Suprapubic skin (tissue), 4 donors: Measurements from ENCODE around the gene MAP3K1. TPM values are rescaled to one million over a fixed set of nuclear protein-coding genes. Genes with fewer than 3 reads are reported as not detected.
"Not testable (repeated sequence)": the region's sequence is repeated elsewhere in the genome, so short reads cannot be mapped to it uniquely, and the experiment has no call there.

Experiments
- DNase-seq, 2 donors: peaks; one replicate each; pipeline ENCODE4 v3.0.0-alpha.2; 2019; ENCODE audit warnings: low spot score in 2 of 2
- H3K27ac ChIP-seq: fragments of 200-600 bp; sonication (generic); one replicate; pipeline ENCODE4 v1.5.1; 2019
- H3K27me3 ChIP-seq: fragments of 200-600 bp; sonication (generic); one replicate; pipeline ENCODE4 v1.5.1; 2019
- H3K36me3 ChIP-seq: fragments of 200-600 bp; sonication (generic); one replicate; pipeline ENCODE4 v1.5.1; 2019
- H3K4me1 ChIP-seq: fragments of 200-600 bp; sonication (generic); one replicate; pipeline ENCODE4 v1.5.1; 2019
- H3K4me3 ChIP-seq: fragments of 200-600 bp; sonication (generic); one replicate; pipeline ENCODE4 v1.5.1; 2019; ENCODE audit warnings: mild to moderate bottlenecking
- H3K9me3 ChIP-seq: fragments of 200-600 bp; sonication (generic); one replicate; pipeline ENCODE4 v1.5.1; 2019
- CTCF ChIP-seq, 2 donors: fragments of 200-600 bp in 1 of 2; fragments of 450-650 bp in 1 of 2; sonication (generic) in 1 of 2; IDR thresholded peaks; one replicate each; pipeline ENCODE4 v1.5.1; 2016 to 2019; ENCODE audit warnings: antibody characterized with exemption in 2 of 2, mild to moderate bottlenecking in 1 of 2, moderate library complexity in 1 of 2
- EP300 ChIP-seq: sonication (generic); formaldehyde crosslinking; IDR thresholded peaks from one replicate; pipeline ENCODE4 v1.6.1; 2017; ENCODE audit warnings: antibody characterized with exemption
- POLR2A ChIP-seq, 2 donors: fragments of 450-650 bp; IDR thresholded peaks; one replicate each; pipeline ENCODE4 v1.6.1; 2017; ENCODE audit warnings: antibody characterized with exemption in 2 of 2, mild to moderate bottlenecking in 2 of 2, moderate library complexity in 2 of 2
- POLR2AphosphoS5 ChIP-seq, 3 donors: sonication (generic); formaldehyde crosslinking; IDR thresholded peaks; one replicate each; pipeline ENCODE4 v1.6.1; 2017; ENCODE audit warnings: antibody characterized with exemption in 3 of 3
- WGBS: methylation state at CpG from one replicate; pipeline ENCODE4 v1.1.5; 2018; 5-methylcytosine and 5-hydroxymethylcytosine counted together
- total RNA-seq, 4 donors: library from RNA; depleted of rRNA; stranded (reverse); fragments of >200 nt; gene quantifications; one replicate each; pipeline ENCODE4 v1.1.0, GENCODE V29; 2016

MAP3K1 gene
- total RNA-seq, 4 donors from 2014 or later: 48.4 to 89.2 (median 61.1) TPM

GRCh38 chr5:56815658-56816545, 553 bp downstream of the MAP3K1 start:
- Histone ChIP-seq H3K4me1 (peaks cover 39% of the 10 kb centered on the region), H3K27me3 (no peaks in the 10 kb centered on the region)
- peak in 1 of 2 donors; percentile 72 for DNase-seq

GRCh38 chr5:56816546-56817081, 1.3 kb downstream of the MAP3K1 start:
- H3K36me3 ChIP-seq: no peaks in the 10 kb centered on the region
- peak overlapping the region; percentile 99 for H3K27ac ChIP-seq
- H3K4me1 ChIP-seq: peaks cover 41% of the 10 kb centered on the region
- peak; percentile 74 to 86 for DNase-seq
- TF ChIP-seq POLR2AphosphoS5 (IDR thresholded peaks at IDR 0.05): peak in 1 of 3 donors; percentile 45
- no peak for TF ChIP-seq EP300
- WGBS: under 1% methylated on average over 32 of the region's 43 CpGs
- no peaks in the 10 kb centered on the region for H3K9me3 ChIP-seq
- H3K27me3 ChIP-seq: no peaks in the 10 kb centered on the region
- H3K4me3 ChIP-seq: peak overlapping the region; percentile 79

More at GRCh38 chr5:56815658-56816545, 553 bp downstream of the MAP3K1 start:
- 0% methylated on average over 5 of the region's 116 CpGs for WGBS
- peak overlapping the region; percentile 79 for H3K4me3 ChIP-seq
- H3K27ac ChIP-seq: peak overlapping the region; percentile 99
- H3K36me3 ChIP-seq: no peaks in the 10 kb centered on the region
- TF ChIP-seq POLR2A (IDR thresholded peaks at IDR 0.05): peak in 1 of 2 donors; percentile 37
- TF ChIP-seq EP300: no peak
- TF ChIP-seq POLR2AphosphoS5 (IDR thresholded peaks at IDR 0.05): peak in 1 of 3 donors; percentile 41
- no peak for TF ChIP-seq CTCF (IDR thresholded peaks at IDR 0.05)
- no peaks in the 10 kb centered on the region for H3K9me3 ChIP-seq

- H3K27me3 ChIP-seq: no peaks in the 10 kb centered on the region
- no peak for DNase-seq
- peak overlapping the region; percentile 79 for H3K4me3 ChIP-seq
- WGBS: 25% methylated on average over 8 of the region's 8 CpGs
- no peaks in the 10 kb centered on the region for H3K36me3 ChIP-seq
- H3K27ac ChIP-seq: peak overlapping the region; percentile 99
- H3K4me1 ChIP-seq: peaks cover 46% of the 10 kb centered on the region
- no peaks in the 10 kb centered on the region for H3K9me3 ChIP-seq
- no peak for TF ChIP-seq CTCF (IDR thresholded peaks at IDR 0.05)
- TF ChIP-seq EP300: no peak
- no peak for TF ChIP-seq POLR2AphosphoS5 (IDR thresholded peaks at IDR 0.05)
- no peak for TF ChIP-seq POLR2A (IDR thresholded peaks at IDR 0.05)
These were observed 2.1 kb downstream of the MAP3K1 start for GRCh38 chr5:56817263-56818014.

GRCh38 chr5:56818450-56819037, 3.2 kb downstream of the MAP3K1 start:
- WGBS: 33% methylated on average over 3 of the region's 3 CpGs
- Histone ChIP-seq H3K4me1 (peaks cover 54% of the 10 kb centered on the region), H3K4me3 (peak overlapping the region; percentile 79), H3K36me3 (no peaks in the 10 kb centered on the region), H3K27me3 (no peaks in the 10 kb centered on the region), H3K27ac (peak overlapping the region; percentile 99), H3K9me3 (no peaks in the 10 kb centered on the region)
- no peak for TF ChIP-seq POLR2AphosphoS5 (IDR thresholded peaks at IDR 0.05)
- TF ChIP-seq EP300: no peak
- TF ChIP-seq POLR2A (IDR thresholded peaks at IDR 0.05): no peak
- TF ChIP-seq CTCF (IDR thresholded peaks at IDR 0.05): no peak
- DNase-seq: no peak

GRCh38 chr5:56819060-56819881, 3.9 kb downstream of the MAP3K1 start:
- Histone ChIP-seq H3K27ac (peak overlapping the region; percentile 99), H3K9me3 (no peaks in the 10 kb centered on the region), H3K27me3 (no peaks in the 10 kb centered on the region), H3K4me3 (peak overlapping the region; percentile 79), H3K4me1 (peaks cover 54% of the 10 kb centered on the region), H3K36me3 (no peaks in the 10 kb centered on the region)
- no peak for TF ChIP-seq POLR2A (IDR thresholded peaks at IDR 0.05)
- TF ChIP-seq POLR2AphosphoS5 (IDR thresholded peaks at IDR 0.05): no peak
- TF ChIP-seq CTCF (IDR thresholded peaks at IDR 0.05): no peak
- TF ChIP-seq EP300: no peak
- WGBS: 27% methylated on average over 6 of the region's 6 CpGs
- DNase-seq: no peak

GRCh38 chr5:56821868-56822267, 6.5 kb downstream of the MAP3K1 start:
- H3K4me1 ChIP-seq: peaks cover 77% of the 10 kb centered on the region

More at GRCh38 chr5:56821868-56822267, 6.5 kb downstream of the MAP3K1 start:
- not testable (repeated sequence) for H3K27ac ChIP-seq, H3K4me3 ChIP-seq, H3K9me3 ChIP-seq, DNase-seq, H3K27me3 ChIP-seq, H3K36me3 ChIP-seq
- WGBS: 81% methylated on average over 5 of the region's 5 CpGs
